Trophoblast cell (in vitro differentiated cells and primary cell): ENCODE results near the gene CREBRF.
A peak's percentile ranks its signal among the peaks of the same experiment; 100 is the strongest.

ENCODE experiments used
- DNase-seq, 2 donors: peaks; one replicate each; pipeline ENCODE4 v3.0.0-alpha.2; 2016
- H2AFZ ChIP-seq: 2 replicates; pipeline ENCODE4 v1.6.1; 2013; ENCODE audit warnings: low read length, moderate library complexity, mild to moderate bottlenecking; ENCODE audit not compliant: insufficient read depth, poor library complexity
- H2AK5ac ChIP-seq: 2 replicates; pipeline ENCODE4 v1.6.1; 2013; ENCODE audit warnings: mild to moderate bottlenecking, low read length
- H2BK120ac ChIP-seq: 2 replicates; pipeline ENCODE4 v1.6.1; 2013; ENCODE audit warnings: low read length, mild to moderate bottlenecking, moderate library complexity; ENCODE audit not compliant: insufficient read depth, poor library complexity
- H2BK12ac ChIP-seq: 2 replicates; pipeline ENCODE4 v1.6.1; 2013; ENCODE audit warnings: mild to moderate bottlenecking, low read length, moderate library complexity
- H2BK5ac ChIP-seq: 2 replicates; pipeline ENCODE4 v1.6.1; 2013; ENCODE audit warnings: low read length, low read depth, moderate library complexity, mild to moderate bottlenecking; ENCODE audit not compliant: poor library complexity
- H3K14ac ChIP-seq: 2 replicates; pipeline ENCODE4 v1.6.1; 2013; ENCODE audit warnings: mild to moderate bottlenecking, low read length
- H3K18ac ChIP-seq: 2 replicates; pipeline ENCODE4 v1.6.1; 2013; ENCODE audit warnings: mild to moderate bottlenecking, low read length
- H3K23ac ChIP-seq: 2 replicates; pipeline ENCODE4 v1.6.1; 2013; ENCODE audit warnings: low read length
- H3K27ac ChIP-seq: 2 replicates; pipeline ENCODE4 v1.5.1; 2013; ENCODE audit warnings: low read depth, mild to moderate bottlenecking, inconsistent platforms, low read length, moderate library complexity
- H3K27me3 ChIP-seq: 2 replicates; pipeline ENCODE4 v1.6.1; 2013; ENCODE audit warnings: inconsistent platforms, mild to moderate bottlenecking, low read length, moderate library complexity; ENCODE audit not compliant: insufficient read depth
- H3K36me3 ChIP-seq, 2 experiments: 1 replicate in 1 of 2; 2 replicates in 1 of 2; pipeline ENCODE4 v1.6.1; 2013; ENCODE audit warnings: low read length in 2 of 2, mild to moderate bottlenecking in 2 of 2, moderate library complexity in 1 of 2; ENCODE audit not compliant: insufficient read depth in 2 of 2, control insufficient read depth in 1 of 2
- H3K4ac ChIP-seq: 2 replicates; pipeline ENCODE4 v1.6.1; 2013; ENCODE audit warnings: low read depth, mild to moderate bottlenecking, low read length, moderate library complexity
- H3K4me1 ChIP-seq, 2 experiments: 1 replicate in 1 of 2; 2 replicates in 1 of 2; pipeline ENCODE4 v1.6.1; 2013; ENCODE audit warnings: low read length in 2 of 2, mild to moderate bottlenecking in 2 of 2, moderate library complexity in 1 of 2; ENCODE audit not compliant: insufficient read depth in 2 of 2, control insufficient read depth in 1 of 2
- H3K4me2 ChIP-seq: 2 replicates; pipeline ENCODE4 v1.6.1; 2013; ENCODE audit warnings: inconsistent platforms, mild to moderate bottlenecking, low read length, moderate library complexity
- H3K4me3 ChIP-seq: 2 replicates; pipeline ENCODE4 v1.5.1; 2013; ENCODE audit warnings: mild to moderate bottlenecking, low read depth, low read length, inconsistent platforms
- H3K79me1 ChIP-seq: one replicate; pipeline ENCODE4 v1.6.1; 2013; ENCODE audit warnings: low read length
- H3K79me2 ChIP-seq: 2 replicates; pipeline ENCODE4 v1.6.1; 2013; ENCODE audit warnings: low read length, mild to moderate bottlenecking; ENCODE audit not compliant: control insufficient read depth, insufficient read depth, poor library complexity
- H3K9ac ChIP-seq: 2 replicates; pipeline ENCODE4 v1.6.1; 2013; ENCODE audit warnings: mild to moderate bottlenecking, low read length
- H3K9me3 ChIP-seq: 2 replicates; pipeline ENCODE4 v1.6.1; 2013; ENCODE audit warnings: low read depth, mild to moderate bottlenecking, control low read depth, inconsistent platforms, low read length; ENCODE audit not compliant: insufficient read depth
- H4K12ac ChIP-seq: 2 replicates; pipeline ENCODE4 v1.6.1; 2013; ENCODE audit warnings: low read depth, mild to moderate bottlenecking, low read length, moderate library complexity
- H4K8ac ChIP-seq: 2 replicates; pipeline ENCODE4 v1.6.1; 2013; ENCODE audit warnings: low read depth, mild to moderate bottlenecking, low read length, moderate library complexity
- H4K91ac ChIP-seq: one replicate; pipeline ENCODE4 v1.6.1; 2013; ENCODE audit warnings: low read depth, mild to moderate bottlenecking, low read length, moderate library complexity
- WGBS: extraction: QIAGEN DNeasy Blood & Tissue Kit; methylation state at CpG from one replicate; pipeline ENCODE4 v1.1.7; 2013; ENCODE audit warnings: missing lambda C conversion rate; ENCODE audit not compliant: insufficient read length, insufficient coverage; ENCODE audit errors: extremely low coverage; 5-methylcytosine and 5-hydroxymethylcytosine counted together

Gene CREBRF

GRCh38 chr5:173035904-173036707 is 20.0 kb upstream of the CREBRF start:
- H4K8ac ChIP-seq, result no peak overlapping the region
- H3K4me1 ChIP-seq, result no peaks in the 10 kb centered on the region
- no peak overlapping the region for H4K91ac ChIP-seq
- no peak overlapping the region for H3K4me3 ChIP-seq
- no peak overlapping the region for H2AFZ ChIP-seq
- H3K79me2 ChIP-seq, result no peaks in the 10 kb centered on the region
- peaks cover 0 to 4% of the 10 kb centered on the region in 2 experiments for H3K36me3 ChIP-seq
- H3K14ac ChIP-seq, result no peak overlapping the region
- no peak overlapping the region for H2BK120ac ChIP-seq
- H3K27me3 ChIP-seq, result no peaks in the 10 kb centered on the region
- H3K9me3 ChIP-seq, result peaks cover 2% of the 10 kb centered on the region
- H3K4ac ChIP-seq, result no peak overlapping the region
- no CpG with 5 or more reads among the region's 24 CpGs for WGBS
- H3K79me1 ChIP-seq, result no peaks in the 10 kb centered on the region
- H2BK5ac ChIP-seq, result no peak overlapping the region
- no peak overlapping the region for H2BK12ac ChIP-seq
- no peak overlapping the region for H4K12ac ChIP-seq
- no peak overlapping the region for H3K9ac ChIP-seq
- no peak overlapping the region for H3K27ac ChIP-seq
- no peak for DNase-seq
- no peak overlapping the region for H3K18ac ChIP-seq
- no peak overlapping the region for H2AK5ac ChIP-seq
- no peak overlapping the region for H3K4me2 ChIP-seq
- no peak overlapping the region for H3K23ac ChIP-seq

GRCh38 chr5:173039188-173039587 is 17.0 kb upstream of the CREBRF start:
- Histone ChIP-seq H3K23ac (no peak overlapping the region), H3K4me3 (no peak overlapping the region), H3K27me3 (no peaks in the 10 kb centered on the region), H3K27ac (no peak overlapping the region), H3K14ac (no peak overlapping the region), H4K91ac (no peak overlapping the region), H3K18ac (no peak overlapping the region), H2BK12ac (no peak overlapping the region), H3K36me3 (peaks cover 0 to 4% of the 10 kb centered on the region in 2 experiments), H4K12ac (no peak overlapping the region), H3K4ac (no peak overlapping the region), H2BK120ac (no peak overlapping the region), H3K79me1 (no peaks in the 10 kb centered on the region), H2AFZ (no peak overlapping the region), H4K8ac (no peak overlapping the region), H2AK5ac (no peak overlapping the region), H3K4me1 (peaks cover 0 to 2% of the 10 kb centered on the region in 2 experiments), H3K9me3 (peaks cover 2% of the 10 kb centered on the region), H3K9ac (no peak overlapping the region), H2BK5ac (no peak overlapping the region), H3K79me2 (no peaks in the 10 kb centered on the region), H3K4me2 (no peak overlapping the region)
- no peak for DNase-seq
- no CpG with 5 or more reads among the region's 3 CpGs for WGBS

- no peak overlapping the region for H4K91ac ChIP-seq
- peaks cover 2% of the 10 kb centered on the region for H3K9me3 ChIP-seq
- no peak overlapping the region for H3K9ac ChIP-seq
- H4K8ac ChIP-seq, result no peak overlapping the region
- H2AFZ ChIP-seq, result no peak overlapping the region
- WGBS, result no CpG with 5 or more reads among the region's 5 CpGs
- H3K23ac ChIP-seq, result no peak overlapping the region
- H3K79me1 ChIP-seq, result no peaks in the 10 kb centered on the region
- no peak overlapping the region for H2BK120ac ChIP-seq
- no peak overlapping the region for H3K14ac ChIP-seq
- H2BK5ac ChIP-seq, result no peak overlapping the region
- no peaks in the 10 kb centered on the region for H3K27me3 ChIP-seq
- H3K4me2 ChIP-seq, result no peak overlapping the region
- no peak overlapping the region for H4K12ac ChIP-seq
- H3K27ac ChIP-seq, result no peak overlapping the region
- H2BK12ac ChIP-seq, result no peak overlapping the region
- peaks cover 0 to 2% of the 10 kb centered on the region in 2 experiments for H3K36me3 ChIP-seq
- DNase-seq, result no peak
- no peak overlapping the region for H3K4ac ChIP-seq
- peaks cover under 1 to 2% of the 10 kb centered on the region in 2 experiments for H3K4me1 ChIP-seq
- H3K18ac ChIP-seq, result no peak overlapping the region
- H2AK5ac ChIP-seq, result no peak overlapping the region
- H3K4me3 ChIP-seq, result no peak overlapping the region
- H3K79me2 ChIP-seq, result no peaks in the 10 kb centered on the region
These were observed 16.2 kb upstream of the CREBRF start for GRCh38 chr5:173039964-173040363.

GRCh38 chr5:173041881-173042762 is 14.0 kb upstream of the CREBRF start:
- Histone ChIP-seq H4K91ac (no peak overlapping the region), H3K27me3 (no peaks in the 10 kb centered on the region), H3K36me3 (no peaks in the 10 kb centered on the region), H4K8ac (no peak overlapping the region), H2BK5ac (no peak overlapping the region), H3K79me1 (no peaks in the 10 kb centered on the region), H3K27ac (no peak overlapping the region), H3K14ac (no peak overlapping the region), H3K79me2 (no peaks in the 10 kb centered on the region), H3K9ac (peak overlapping the region; percentile 24), H2AK5ac (no peak overlapping the region), H3K18ac (no peak overlapping the region), H3K23ac (no peak overlapping the region), H3K4ac (no peak overlapping the region), H4K12ac (no peak overlapping the region), H2BK120ac (no peak overlapping the region), H3K4me1 (peaks cover 7 to 8% of the 10 kb centered on the region in 2 experiments), H2BK12ac (no peak overlapping the region), H3K9me3 (peaks cover 2% of the 10 kb centered on the region), H2AFZ (no peak overlapping the region), H3K4me2 (no peak overlapping the region), H3K4me3 (no peak overlapping the region)
- peak in 1 of 2 donors; percentile 29 for DNase-seq
- WGBS, result no CpG with 5 or more reads among the region's 7 CpGs
